HG02852 (cell line): ENCODE data around the gene TMEM175.

Experiments
- ATAC-seq: cut with Tn5 transposase; IDR thresholded peaks from one replicate; pipeline ENCODE4 v1.9.1; 2021; ENCODE audit warnings: mild to moderate bottlenecking, moderate library complexity; ENCODE audit not compliant: unreplicated experiment

TMEM175 gene

GRCh38 chr4:898869-899555 lies 33.2 kb upstream of the TMEM175 start:
- no peak for ATAC-seq

GRCh38 chr4:899556-899906 lies 32.7 kb upstream of the TMEM175 start:
- ATAC-seq = no peak

GRCh38 chr4:900073-900472 lies 32.2 kb upstream of the TMEM175 start:
- no peak for ATAC-seq

GRCh38 chr4:900721-901120 lies 31.5 kb upstream of the TMEM175 start:
- no peak for ATAC-seq

GRCh38 chr4:901192-901910 lies 30.9 kb upstream of the TMEM175 start:
- ATAC-seq = no peak

GRCh38 chr4:903066-904046 lies 28.9 kb upstream of the TMEM175 start:
- ATAC-seq = no peak

GRCh38 chr4:905485-906338 lies 26.5 kb upstream of the TMEM175 start:
- ATAC-seq = no peak

GRCh38 chr4:906339-907102 lies 25.7 kb upstream of the TMEM175 start:
- no peak for ATAC-seq

GRCh38 chr4:907103-907400 lies 25.2 kb upstream of the TMEM175 start:
- ATAC-seq = no peak

- no peak for ATAC-seq
Measured at GRCh38 chr4:907691-908425, 24.4 kb upstream of the TMEM175 start.

GRCh38 chr4:909131-909571 lies 23.1 kb upstream of the TMEM175 start:
- ATAC-seq = no peak

- ATAC-seq = no peak
Measured at GRCh38 chr4:909821-910220, 22.4 kb upstream of the TMEM175 start.

- no peak for ATAC-seq
Measured at GRCh38 chr4:910366-911091, 21.7 kb upstream of the TMEM175 start.

GRCh38 chr4:911221-911751 lies 21.0 kb upstream of the TMEM175 start:
- no peak for ATAC-seq

- ATAC-seq = no peak
Measured at GRCh38 chr4:911871-912490, 20.3 kb upstream of the TMEM175 start.

GRCh38 chr4:912548-913279 lies 19.5 kb upstream of the TMEM175 start:
- no peak for ATAC-seq

- ATAC-seq = no peak
Measured at GRCh38 chr4:913280-913618, 19.0 kb upstream of the TMEM175 start.
